Measurements from ENCODE around the gene KRT222.

GRCh38 chr17:40608061-40608581 lies 56.9 kb downstream of the KRT222 start:
- TF ChIP-seq CTCF (conservative IDR thresholded peaks at IDR 0.05 in 1 of 2, IDR thresholded peaks at IDR 0.05 in 1 of 2; ENCODE audit: extremely low read depth in 1 of 2, insufficient read depth in 1 of 2, low read depth in 1 of 2, low read length in 2 of 2) (no peak), EZH2 (IDR thresholded peaks at IDR 0.05; ENCODE audit: borderline replicate concordance, low read length) (no peak)

All from mammary epithelial cell (primary cell).